ENCODE results near the gene SH3BGRL3.

- no peak for TF ChIP-seq POLR2AphosphoS5 (IDR thresholded peaks at IDR 0.05)
- TF ChIP-seq, protein P1, sequence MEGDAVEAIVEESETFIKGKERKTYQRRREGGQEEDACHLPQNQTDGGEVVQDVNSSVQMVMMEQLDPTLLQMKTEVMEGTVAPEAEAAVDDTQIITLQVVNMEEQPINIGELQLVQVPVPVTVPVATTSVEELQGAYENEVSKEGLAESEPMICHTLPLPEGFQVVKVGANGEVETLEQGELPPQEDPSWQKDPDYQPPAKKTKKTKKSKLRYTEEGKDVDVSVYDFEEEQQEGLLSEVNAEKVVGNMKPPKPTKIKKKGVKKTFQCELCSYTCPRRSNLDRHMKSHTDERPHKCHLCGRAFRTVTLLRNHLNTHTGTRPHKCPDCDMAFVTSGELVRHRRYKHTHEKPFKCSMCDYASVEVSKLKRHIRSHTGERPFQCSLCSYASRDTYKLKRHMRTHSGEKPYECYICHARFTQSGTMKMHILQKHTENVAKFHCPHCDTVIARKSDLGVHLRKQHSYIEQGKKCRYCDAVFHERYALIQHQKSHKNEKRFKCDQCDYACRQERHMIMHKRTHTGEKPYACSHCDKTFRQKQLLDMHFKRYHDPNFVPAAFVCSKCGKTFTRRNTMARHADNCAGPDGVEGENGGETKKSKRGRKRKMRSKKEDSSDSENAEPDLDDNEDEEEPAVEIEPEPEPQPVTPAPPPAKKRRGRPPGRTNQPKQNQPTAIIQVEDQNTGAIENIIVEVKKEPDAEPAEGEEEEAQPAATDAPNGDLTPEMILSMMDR (IDR thresholded peaks at IDR 0.05): no peak
- no peak for TF ChIP-seq POLR2A (IDR thresholded peaks at IDR 0.05)
Observed at GRCh38 chr1:26282401-26282918, 2.6 kb downstream of the SH3BGRL3 start.
